Liver (tissue), 9 donors: ENCODE measurements around the gene CLPTM1. TPM values are rescaled to one million over a fixed set of nuclear protein-coding genes. Genes with fewer than 3 reads are reported as not detected.

Experiments
- DNase-seq: peaks from one replicate; pipeline ENCODE4 v3.0.0-alpha.2; 2017; ENCODE audit warnings: low spot score
- H3K27ac ChIP-seq, 2 donors: one replicate each; pipeline ENCODE4 v1.7.0; 2013; ENCODE audit warnings: inconsistent platforms in 2 of 2, low read length in 2 of 2, control low read depth in 1 of 2, low read depth in 1 of 2, mild to moderate bottlenecking in 1 of 2
- H3K27me3 ChIP-seq, 4 donors: one replicate each; pipeline versions ENCODE4 v1.6.1 to v1.7.0; 2013; ENCODE audit warnings: low read length in 3 of 4, inconsistent platforms in 1 of 4, mild to moderate bottlenecking in 1 of 4, moderate library complexity in 1 of 4; ENCODE audit not compliant: control insufficient read depth in 4 of 4, insufficient read depth in 4 of 4
- H3K36me3 ChIP-seq, 4 donors: one replicate each; pipeline versions ENCODE4 v1.6.1 to v1.7.0; 2013; ENCODE audit warnings: low read length in 3 of 4, mild to moderate bottlenecking in 3 of 4, low read depth in 1 of 4, moderate library complexity in 1 of 4; ENCODE audit not compliant: control insufficient read depth in 4 of 4, insufficient read depth in 3 of 4
- H3K4me1 ChIP-seq, 4 donors: one replicate each; pipeline versions ENCODE4 v1.6.1 to v1.7.0; 2013; ENCODE audit warnings: low read length in 3 of 4, mild to moderate bottlenecking in 3 of 4, moderate library complexity in 1 of 4; ENCODE audit not compliant: control insufficient read depth in 4 of 4, insufficient read depth in 4 of 4
- H3K4me3 ChIP-seq, 3 donors: one replicate each; pipeline versions ENCODE4 v1.6.1 to v1.7.0; 2013; ENCODE audit warnings: low read length in 3 of 3, control low read depth in 1 of 3, low read depth in 1 of 3, mild to moderate bottlenecking in 1 of 3
- H3K9ac ChIP-seq, 2 donors: one replicate each; pipeline ENCODE4 v1.7.0; 2013; ENCODE audit warnings: low read length in 2 of 2, mild to moderate bottlenecking in 2 of 2, moderate library complexity in 2 of 2, control low read depth in 1 of 2, low read depth in 1 of 2
- H3K9me3 ChIP-seq, 4 donors: one replicate each; pipeline versions ENCODE4 v1.6.1 to v1.7.0; 2013; ENCODE audit warnings: low read length in 3 of 4; ENCODE audit not compliant: control insufficient read depth in 4 of 4
- ATF3 ChIP-seq: IDR thresholded peaks from 2 replicates; pipeline ENCODE4 v1.6.1; 2016; ENCODE audit warnings: antibody characterized with exemption
- CTCF ChIP-seq: fragments of 150-350 bp; IDR thresholded peaks from 2 replicates; pipeline ENCODE4 v1.5.1; 2017; ENCODE audit warnings: improper control_type of control experiment, low read depth, low read length; ENCODE audit not compliant: missing input control
- EGR1 ChIP-seq, 2 donors: IDR thresholded peaks; 2 replicates each; pipeline ENCODE4 v1.6.1; 2016 to 2018; ENCODE audit warnings: antibody characterized with exemption in 2 of 2, low read depth in 2 of 2
- FOXA2 ChIP-seq: IDR thresholded peaks from 2 replicates; pipeline ENCODE4 v1.6.1; 2016; ENCODE audit warnings: antibody characterized with exemption
- GABPA ChIP-seq, 2 donors: IDR thresholded peaks in 1 of 2; conservative IDR thresholded peaks in 1 of 2; 2 replicates each; pipeline ENCODE4 v1.6.1; 2016; ENCODE audit warnings: antibody characterized with exemption in 2 of 2, mild to moderate bottlenecking in 1 of 2, moderate library complexity in 1 of 2
- HNF4A ChIP-seq, 2 donors: conservative IDR thresholded peaks; 2 replicates each; pipeline ENCODE4 v1.6.1; 2016; ENCODE audit warnings: antibody characterized with exemption in 2 of 2, mild to moderate bottlenecking in 2 of 2
- HNF4G ChIP-seq: IDR thresholded peaks from 2 replicates; pipeline ENCODE4 v1.6.1; 2016; ENCODE audit warnings: antibody characterized with exemption
- JUND ChIP-seq, 2 donors: IDR thresholded peaks; 2 replicates each; pipeline ENCODE4 v1.6.1; 2016; ENCODE audit warnings: antibody characterized with exemption in 2 of 2
- NR2F2 ChIP-seq: IDR thresholded peaks from 2 replicates; pipeline ENCODE4 v1.6.1; 2016; ENCODE audit warnings: antibody characterized with exemption
- RAD21 ChIP-seq, 2 donors: IDR thresholded peaks; 2 replicates each; pipeline ENCODE4 v1.6.1; 2016; ENCODE audit warnings: antibody characterized with exemption in 2 of 2, mild to moderate bottlenecking in 2 of 2
- REST ChIP-seq: IDR thresholded peaks from 2 replicates; pipeline ENCODE4 v1.6.1; 2016; ENCODE audit warnings: antibody characterized with exemption, mild to moderate bottlenecking
- RXRA ChIP-seq, 2 donors: IDR thresholded peaks; 2 replicates each; pipeline ENCODE4 v1.6.1; 2017 to 2018; ENCODE audit warnings: antibody characterized with exemption in 2 of 2, mild to moderate bottlenecking in 1 of 2
- SP1 ChIP-seq: IDR thresholded peaks from 2 replicates; pipeline ENCODE4 v1.6.1; 2018; ENCODE audit warnings: antibody characterized with exemption, mild to moderate bottlenecking
- ZBTB33 ChIP-seq: IDR thresholded peaks from 2 replicates; pipeline ENCODE4 v1.6.1; 2016; ENCODE audit warnings: antibody characterized with exemption
- WGBS: extraction: QIAGEN DNeasy Blood & Tissue Kit; methylation state at CpG from one replicate; pipeline ENCODE4 v1.1.7; 2013; 5-methylcytosine and 5-hydroxymethylcytosine counted together
- polyA plus RNA-seq, 2 donors: library from polyadenylated mRNA; stranded (reverse) in 1 of 2; unstranded in 1 of 2; fragments of 200-250 nt in 1 of 2; fragments of >200 nt in 1 of 2; fragmentation: Nextera tagmentation in 1 of 2; extraction: Ambion mirVana in 1 of 2; gene quantifications; one replicate each; pipeline versions ENCODE4 v1.2.1 to v1.2.3, GENCODE V29; 2013 to 2015
- total RNA-seq, 2 donors: library from RNA; depleted of rRNA; stranded (reverse); fragments of >200 nt; gene quantifications; one replicate each; pipeline ENCODE4 v1.2.3, GENCODE V29; 2014
- TF ChIP-seq, protein P1 (sequence below): IDR thresholded peaks from 2 replicates; pipeline ENCODE4 v1.6.1; 2016; ENCODE audit warnings: antibody characterized with exemption
- donor health status: healthy.
- donor health status: healthy.
- donor health status: healthy.
- donor health status: healthy.
- donor health status: healthy.

The CLPTM1 gene
- total and polyA plus RNA-seq, 4 donors, result 35.8 to 94.5 (median 51.5) TPM

DNA sequence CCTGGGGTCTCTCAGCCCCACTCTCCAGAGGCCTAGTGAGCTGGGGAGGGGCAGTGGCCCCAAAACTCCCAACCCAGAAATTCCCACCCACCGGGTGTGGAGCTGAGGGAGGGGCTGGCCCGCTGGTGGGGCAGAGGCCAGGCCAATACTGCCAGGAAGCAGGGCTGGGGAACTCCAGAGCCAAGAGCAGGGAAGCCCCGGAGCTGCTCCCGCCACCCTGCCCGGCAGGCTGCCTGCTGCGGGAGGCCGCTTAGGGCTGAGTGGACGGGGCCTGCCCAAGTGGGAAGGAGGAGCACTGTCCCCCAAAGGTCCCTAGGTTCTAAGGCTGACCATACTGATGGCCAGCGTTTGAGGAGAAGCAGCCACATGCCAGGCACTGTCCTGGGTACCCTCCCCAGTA is 33.1 kb downstream of the CLPTM1 start (continued):
- TF ChIP-seq JUND (IDR thresholded peaks at IDR 0.05), result no peak

- Histone ChIP-seq H3K4me1 (no peaks in the 10 kb centered on the region), H3K27ac (no peak overlapping the region), H3K9me3 (no peaks in the 10 kb centered on the region), H3K4me3 (no peak overlapping the region), H3K9ac (no peak overlapping the region), H3K27me3 (no peaks in the 10 kb centered on the region), H3K36me3 (peaks cover 11 to 78% (median 30%) of the 10 kb centered on the region in 4 donors)
- 86% methylated on average over 15 of the region's 15 CpGs for WGBS
- DNase-seq, result peak; percentile 62
- TF ChIP-seq CTCF, result peak; percentile 50
- TF ChIP-seq REST, result no peak
- TF ChIP-seq RAD21 (IDR thresholded peaks at IDR 0.05), result peak; percentile 43 to 72
Observed at GRCh38 chr19:44988896-44989556, 33.8 kb downstream of the CLPTM1 start.

GRCh38 chr19:44990459-44990858 is 35.3 kb downstream of the CLPTM1 start:
- Histone ChIP-seq H3K4me1 (no peaks in the 10 kb centered on the region), H3K4me3 (no peak overlapping the region), H3K27ac (no peak overlapping the region), H3K36me3 (peaks cover 11 to 64% (median 24%) of the 10 kb centered on the region in 4 donors), H3K9me3 (no peaks in the 10 kb centered on the region), H3K27me3 (no peaks in the 10 kb centered on the region), H3K9ac (no peak overlapping the region)
- TF ChIP-seq CTCF (no peak), FOXA2 (no peak), ATF3 (no peak), ZBTB33 (no peak), GABPA (IDR thresholded peaks at IDR 0.05 in 1 of 2, conservative IDR thresholded peaks at IDR 0.05 in 1 of 2) (no peak), HNF4G (no peak), RAD21 (IDR thresholded peaks at IDR 0.05) (no peak), SP1 (no peak), JUND (IDR thresholded peaks at IDR 0.05) (no peak), EGR1 (IDR thresholded peaks at IDR 0.05; ENCODE audit: low read depth in 2 of 2) (no peak), HNF4A (conservative IDR thresholded peaks at IDR 0.05) (no peak), RXRA (IDR thresholded peaks at IDR 0.05) (no peak), REST (no peak), NR2F2 (no peak)
- TF ChIP-seq, protein P1, sequence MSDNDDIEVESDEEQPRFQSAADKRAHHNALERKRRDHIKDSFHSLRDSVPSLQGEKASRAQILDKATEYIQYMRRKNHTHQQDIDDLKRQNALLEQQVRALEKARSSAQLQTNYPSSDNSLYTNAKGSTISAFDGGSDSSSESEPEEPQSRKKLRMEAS, result no peak
- WGBS, result 91% methylated on average over 14 of the region's 14 CpGs
- DNase-seq, result no peak
